IMR-90 (cell line): Measurements from ENCODE around the gene TUBB6. TPM values are rescaled to one million over a fixed set of nuclear protein-coding genes. Genes with fewer than 3 reads are reported as not detected.
A peak's percentile ranks its signal among the peaks of the same experiment; 100 is the strongest.

Experiments used
- ATAC-seq: fragments of 200-7000 bp; cut with Tn5 transposase; 2 replicates; pipeline ENCODE4 v1.9.1; 2020; ENCODE audit warnings: low read depth, mild to moderate bottlenecking, moderate library complexity
- BruUV-seq: library from RNA; stranded (reverse); fragments of 400-500 nt; replicated peaks from 2 replicates; lab custom pipeline; 2021; lab: Mats Ljungman, UMichigan
- CTCF ChIA-PET: fragments of 300-600 bp; formaldehyde crosslinking; extraction: SDS; loops from one replicate; lab custom pipeline; 2021; ENCODE audit warnings: antibody characterized with exemption; lab: Yijun Ruan, JAX
- POLR2A ChIA-PET: fragments of 300-600 bp; sonication (Branson Sonifier 250); formaldehyde crosslinking; loops from one replicate; lab custom pipeline; 2022; ENCODE audit warnings: antibody characterized with exemption; ENCODE audit not compliant: unreplicated experiment; lab: Charles Lee
- DNase-seq: peaks from one replicate; pipeline ENCODE4 v3.0.0; 2013
- H2AFZ ChIP-seq: replicated peaks from 2 replicates; pipeline ENCODE3; 2013; ENCODE audit warnings: low read length, mild to moderate bottlenecking; ENCODE audit not compliant: poor library complexity
- H2AK5ac ChIP-seq: 2 replicates; pipeline ENCODE4 v1.6.1; 2013; ENCODE audit warnings: low read depth, low read length, inconsistent platforms
- H2AK9ac ChIP-seq: replicated peaks from 2 replicates; pipeline ENCODE3; 2013; ENCODE audit warnings: mild to moderate bottlenecking, low read depth, low read length, moderate library complexity; ENCODE audit not compliant: poor library complexity
- H2BK120ac ChIP-seq: 2 replicates; pipeline ENCODE4 v1.6.1; 2013; ENCODE audit warnings: low read depth, low read length, inconsistent platforms
- H2BK15ac ChIP-seq: 3 replicates; pipeline ENCODE4 v1.6.1; 2013; ENCODE audit warnings: low read depth, low read length, inconsistent platforms
- H2BK20ac ChIP-seq: 2 replicates; pipeline ENCODE4 v1.6.1; 2013; ENCODE audit warnings: low read depth, mild to moderate bottlenecking, inconsistent platforms, low read length, moderate library complexity
- H2BK5ac ChIP-seq: 2 replicates; pipeline ENCODE4 v1.6.1; 2013; ENCODE audit warnings: mild to moderate bottlenecking, low read depth, low read length, inconsistent platforms; ENCODE audit not compliant: poor library complexity, severe bottlenecking
- H3K14ac ChIP-seq: replicated peaks from 2 replicates; pipeline ENCODE4 v1.6.1; 2013; ENCODE audit warnings: low read depth, low read length, inconsistent platforms
- H3K18ac ChIP-seq: 2 replicates; pipeline ENCODE4 v1.6.1; 2013; ENCODE audit warnings: low read depth, low read length, control low read depth
- H3K23ac ChIP-seq: 2 replicates; pipeline ENCODE4 v1.6.1; 2013; ENCODE audit warnings: low read depth, low read length, inconsistent platforms
- H3K27ac ChIP-seq: 2 replicates; pipeline ENCODE4 v1.5.1; 2013; ENCODE audit warnings: mild to moderate bottlenecking, control low read depth, low read length; ENCODE audit not compliant: insufficient read depth
- H3K27me3 ChIP-seq: 2 replicates; pipeline ENCODE4 v1.6.1; 2013; ENCODE audit warnings: low read length; ENCODE audit not compliant: control insufficient read depth, insufficient read depth
- H3K36me3 ChIP-seq: 2 replicates; pipeline ENCODE4 v1.6.1; 2013; ENCODE audit warnings: low read length, mixed read lengths; ENCODE audit not compliant: control insufficient read depth, insufficient read depth
- H3K4ac ChIP-seq: 2 replicates; pipeline ENCODE4 v1.6.1; 2013; ENCODE audit warnings: low read depth, low read length, inconsistent platforms
- H3K4me1 ChIP-seq: 2 replicates; pipeline ENCODE4 v1.6.1; 2013; ENCODE audit warnings: low read length, mixed read lengths; ENCODE audit not compliant: control insufficient read depth, insufficient read depth
- H3K4me2 ChIP-seq: 2 replicates; pipeline ENCODE4 v1.6.1; 2013; ENCODE audit warnings: low read depth, mild to moderate bottlenecking, control low read depth, low read length, moderate library complexity
- H3K4me3 ChIP-seq: 2 replicates; pipeline ENCODE4 v1.5.1; 2013; ENCODE audit warnings: low read depth, mild to moderate bottlenecking, control low read depth, low read length, moderate library complexity; ENCODE audit not compliant: insufficient read depth
- H3K56ac ChIP-seq: 2 replicates; pipeline ENCODE4 v1.6.1; 2013; ENCODE audit warnings: low read length, inconsistent platforms; ENCODE audit not compliant: insufficient read depth; ENCODE audit errors: extremely low read depth
- H3K79me1 ChIP-seq, 2 experiments: 2 replicates each; pipeline ENCODE4 v1.6.1; 2013; ENCODE audit warnings: low read length in 2 of 2, inconsistent platforms in 1 of 2, low read depth in 1 of 2
- H3K9ac ChIP-seq: 2 replicates; pipeline ENCODE4 v1.6.1; 2013; ENCODE audit warnings: low read depth, low read length, control low read depth
- H3K9me1 ChIP-seq: 2 replicates; pipeline ENCODE4 v1.6.1; 2013; ENCODE audit warnings: low read length, inconsistent platforms; ENCODE audit not compliant: insufficient read depth
- H3K9me3 ChIP-seq: 2 replicates; pipeline ENCODE4 v1.6.1; 2013; ENCODE audit warnings: low read length; ENCODE audit not compliant: control insufficient read depth, insufficient read depth
- H4K20me1 ChIP-seq: 2 replicates; pipeline ENCODE4 v1.6.1; 2013; ENCODE audit warnings: low read length, inconsistent platforms; ENCODE audit not compliant: insufficient read depth
- H4K5ac ChIP-seq: 2 replicates; pipeline ENCODE4 v1.6.1; 2013; ENCODE audit warnings: mild to moderate bottlenecking, low read depth, low read length, control low read depth
- H4K8ac ChIP-seq, 2 experiments: 2 replicates each; pipeline ENCODE4 v1.6.1; 2013; ENCODE audit warnings: low read depth in 2 of 2, low read length in 2 of 2, control low read depth in 1 of 2, inconsistent platforms in 1 of 2
- H4K91ac ChIP-seq: 2 replicates; pipeline ENCODE4 v1.6.1; 2013; ENCODE audit warnings: low read depth, low read length, inconsistent platforms; ENCODE audit not compliant: insufficient read depth
- CEBPB ChIP-seq: IDR thresholded peaks from 2 replicates; pipeline ENCODE4 v1.6.1; 2012; ENCODE audit warnings: low read depth, low read length, improper control_type of control experiment
- CTCF ChIP-seq: conservative IDR thresholded peaks from 2 replicates; pipeline ENCODE4 v1.5.1; 2012; ENCODE audit warnings: mild to moderate bottlenecking, low read depth, low read length, improper control_type of control experiment
- FOS ChIP-seq: fragments of 150-350 bp; IDR thresholded peaks from 2 replicates; pipeline ENCODE4 v1.6.1; 2016; ENCODE audit warnings: low read depth, low read length
- MAFK ChIP-seq: IDR thresholded peaks from 2 replicates; pipeline ENCODE4 v1.6.1; 2012; ENCODE audit warnings: low read depth, low read length, improper control_type of control experiment
- MAZ ChIP-seq: IDR thresholded peaks from 2 replicates; pipeline ENCODE4 v1.6.1; 2012; ENCODE audit warnings: low read depth, mild to moderate bottlenecking, low read length, improper control_type of control experiment, moderate library complexity, borderline replicate concordance
- MXI1 ChIP-seq: IDR thresholded peaks from 2 replicates; pipeline ENCODE4 v1.6.1; 2012; ENCODE audit warnings: low read depth, mild to moderate bottlenecking, low read length, moderate library complexity, borderline replicate concordance
- POLR2A ChIP-seq: IDR thresholded peaks from 2 replicates; pipeline ENCODE4 v1.6.1; 2012; ENCODE audit warnings: mild to moderate bottlenecking, low read depth, low read length
- RAD21 ChIP-seq: IDR thresholded peaks from 2 replicates; pipeline ENCODE4 v1.6.1; 2012; ENCODE audit warnings: low read length, improper control_type of control experiment
- RCOR1 ChIP-seq: IDR thresholded peaks from 2 replicates; pipeline ENCODE4 v1.6.1; 2012; ENCODE audit warnings: mild to moderate bottlenecking, low read length, improper control_type of control experiment; ENCODE audit not compliant: insufficient replicate concordance
- RFX5 ChIP-seq: IDR thresholded peaks from 2 replicates; pipeline ENCODE4 v1.8.0; 2012; ENCODE audit warnings: low read depth, mild to moderate bottlenecking, low read length, moderate library complexity
- SMC3 ChIP-seq: fragments of 150-350 bp; IDR thresholded peaks from 2 replicates; pipeline ENCODE4 v1.6.1; 2016; ENCODE audit warnings: low read depth, mild to moderate bottlenecking, antibody characterized with exemption, low read length, moderate library complexity
- WGBS, 2 experiments: methylation state at CpG; one replicate each; pipeline versions ENCODE4 v1.1.5 to v1.1.7; 2013; ENCODE audit warnings: missing lambda C conversion rate in 2 of 2; ENCODE audit not compliant: insufficient read length in 1 of 2; ENCODE audit errors: extremely low coverage in 2 of 2; 5-methylcytosine and 5-hydroxymethylcytosine counted together
- dilution Hi-C: fragments of 300-500 bp; cut with HindIII; formaldehyde crosslinking; loops from one replicate; pipeline ENCODE4 v1.14.3; 2018; ENCODE audit warnings: low sequenced_read_pairs; ENCODE audit not compliant: unreplicated experiment
- in situ Hi-C: fragments of 300-500 bp; cut with MboI; formaldehyde crosslinking; loops from 3 replicates; pipeline ENCODE4 v1.14.3; 2019; ENCODE audit warnings: low sequenced_read_pairs, inconsistent platforms, mixed read lengths
- intact Hi-C: fragments of 100-400 bp; cut with micrococcal nuclease; formaldehyde crosslinking; loops from 2 replicates; pipeline ENCODE4 v1.10.0; 2022
- polyA plus RNA-seq, 3 experiments: library from polyadenylated mRNA; depleted of rRNA; stranded (reverse); fragments of >200 nt; gene quantifications; 2 replicates each; pipeline ENCODE4 v1.2.3, GENCODE V29; 2012; ENCODE audit warnings: low replicate concordance in 1 of 3
- total RNA-seq: library from RNA; depleted of rRNA; stranded (reverse); fragments of >200 nt; gene quantifications from 2 replicates; pipeline ENCODE4 v1.2.3, GENCODE V29; 2012
- TF ChIP-seq, protein P1 (sequence below): fragments of 150-350 bp; IDR thresholded peaks from 2 replicates; pipeline ENCODE4 v1.6.1; 2017; ENCODE audit warnings: mild to moderate bottlenecking, antibody characterized with exemption, low read length, low read depth

The TUBB6 gene
- total and polyA plus RNA-seq, 2 of the 4 experiments (the other 2 are of a cell fraction) = 927 to 1,040 TPM

GRCh38 chr18:12271376-12272235 is 36.4 kb upstream of the TUBB6 start:
- Histone ChIP-seq H3K9me3 (no peaks in the 10 kb centered on the region), H3K23ac (peak overlapping the region; percentile 87), H3K14ac (peak overlapping the region; percentile 90), H2AFZ (peak overlapping the region; percentile 99), H3K9ac (0 out of 2 replicates have a peak overlapping the region, but pooled peaks have one; percentile 25), H4K5ac (no peak overlapping the region), H3K27ac (peak overlapping the region; percentile 23; the same call in 1 of the 2 replicates), H2BK15ac (peak overlapping the region; percentile 62; the same call in 1 of the 3 replicates), H3K4me1 (no peaks in the 10 kb centered on the region), H3K18ac (no peak overlapping the region), H2BK5ac (peak overlapping the region; percentile 32), H2AK5ac (no peak overlapping the region), H3K79me1 (no peaks in the 10 kb centered on the region), H4K91ac (peak overlapping the region; percentile 70; the same call in 1 of the 2 replicates), H2AK9ac (peak overlapping the region; percentile 95), H3K27me3 (peaks cover 6% of the 10 kb centered on the region), H3K4me3 (peak overlapping the region; percentile 53), H3K9me1 (0 out of 2 replicates have a peak, but pooled peaks cover 2% of the 10 kb centered on the region), H2BK120ac (peak overlapping the region; percentile 89), H3K4me2 (peak overlapping the region; percentile 53), H4K20me1 (no peaks in the 10 kb centered on the region), H3K56ac (peak overlapping the region; percentile 75; the same call in 1 of the 2 replicates), H3K4ac (peak overlapping the region; percentile 79), H3K36me3 (no peaks in the 10 kb centered on the region), H4K8ac (peak overlapping the region in 1 of 2 experiments; percentile 87; a peak in 3 of 4 replicates), H2BK20ac (peak overlapping the region; percentile 82)
- BruUV-seq = no TSS peak
- intact Hi-C loops = loop anchor here (1.0 to 10.0 kb wide), 2 partner anchors 37 to 327 kb away; partner anchors contain the start of gene TUBB6
- DNase-seq (peak; percentile 74), ATAC-seq (peak; percentile 99)
- in situ Hi-C loops = loop anchor here (5.0 kb wide), 1 partner anchor 36 kb away; the partner anchor contains the start of gene TUBB6
- CTCF ChIA-PET = interaction anchor here (0.6 to 1.7 kb wide), 13 partner anchors 10 to 241 kb away, joined by 3 to 9 read pairs (median 3); no protein-coding TSS in a partner anchor
- POLR2A ChIA-PET = interaction anchor here (0.6 to 1.2 kb wide), 3 partner anchors 39 to 819 kb away, joined by 3 to 5 read pairs (median 4); no protein-coding TSS in a partner anchor
- TF ChIP-seq RCOR1 (no peak), FOS (no peak), CTCF (peak; percentile 58), RFX5 (no peak), RAD21 (peak; percentile 47), SMC3 (peak; percentile 55), MAZ (peak; percentile 62), CEBPB (no peak), MAFK (no peak), MXI1 (peak; percentile 22; the same call in 1 of the 2 replicates), POLR2A (no peak; the same call in 1 of the 2 replicates)
- TF ChIP-seq, protein P1, sequence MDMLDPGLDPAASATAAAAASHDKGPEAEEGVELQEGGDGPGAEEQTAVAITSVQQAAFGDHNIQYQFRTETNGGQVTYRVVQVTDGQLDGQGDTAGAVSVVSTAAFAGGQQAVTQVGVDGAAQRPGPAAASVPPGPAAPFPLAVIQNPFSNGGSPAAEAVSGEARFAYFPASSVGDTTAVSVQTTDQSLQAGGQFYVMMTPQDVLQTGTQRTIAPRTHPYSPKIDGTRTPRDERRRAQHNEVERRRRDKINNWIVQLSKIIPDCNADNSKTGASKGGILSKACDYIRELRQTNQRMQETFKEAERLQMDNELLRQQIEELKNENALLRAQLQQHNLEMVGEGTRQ = no peak
- dilution Hi-C loops = no loop called here
- 87% methylated on average over 8 of the region's 51 CpGs; no CpG with 5 or more reads in 1 of the 2 experiments for WGBS, 2 experiments
